Endothelial cell of umbilical vein (primary cell): ENCODE data around the gene CFAP97D1.

Experiments
- CTCF ChIP-seq, 2 donors: IDR thresholded peaks; 1 replicate in 1 of 2; 2 replicates in 1 of 2; pipeline ENCODE4 v1.5.1; 2011; ENCODE audit warnings: low read length in 2 of 2, mild to moderate bottlenecking in 2 of 2, moderate library complexity in 2 of 2, control low read depth in 1 of 2, inconsistent platforms in 1 of 2, low read depth in 1 of 2; ENCODE audit not compliant: insufficient read depth in 1 of 2; ENCODE audit errors: extremely low read depth in 1 of 2
- EZH2 ChIP-seq: IDR thresholded peaks from 2 replicates; pipeline ENCODE4 v1.6.1; 2012; ENCODE audit warnings: borderline replicate concordance, low read depth, mild to moderate bottlenecking, moderate library complexity, low read length, inconsistent platforms; ENCODE audit not compliant: severe bottlenecking
- GATA2 ChIP-seq: IDR thresholded peaks from 2 replicates; pipeline ENCODE4 v1.7.0; 2011; ENCODE audit warnings: low read depth, mild to moderate bottlenecking, moderate library complexity, mixed read lengths, low read length; ENCODE audit not compliant: insufficient read length, insufficient read depth
- MAX ChIP-seq: IDR thresholded peaks from 2 replicates; pipeline ENCODE4 v1.6.1; 2011; ENCODE audit not compliant: insufficient read depth, insufficient read length
- MYC ChIP-seq: IDR thresholded peaks from one replicate; pipeline ENCODE4 v1.6.1; 2011; ENCODE audit warnings: mild to moderate bottlenecking, low read depth, low read length
- POLR2A ChIP-seq: IDR thresholded peaks from 2 replicates; pipeline ENCODE4 v1.6.1; 2012; ENCODE audit warnings: low read depth, mild to moderate bottlenecking, control low read depth, low read length
- POLR2AphosphoS5 ChIP-seq: IDR thresholded peaks from 2 replicates; pipeline ENCODE4 v1.6.1; 2012; ENCODE audit warnings: low read depth, mild to moderate bottlenecking, control low read depth, low read length, moderate library complexity; ENCODE audit not compliant: insufficient read depth

- no peak for TF ChIP-seq CTCF (IDR thresholded peaks at IDR 0.05; ENCODE audit: extremely low read depth in 1 of 2, insufficient read depth in 1 of 2, low read depth in 1 of 2, low read length in 2 of 2)
- TF ChIP-seq EZH2 = no peak
- no peak for TF ChIP-seq POLR2A
- no peak for TF ChIP-seq MAX
- TF ChIP-seq POLR2AphosphoS5 = no peak
- TF ChIP-seq MYC = no peak
- no peak for TF ChIP-seq GATA2
Observed at GRCh38 chr17:43814714-43815113, 34.5 kb downstream of the CFAP97D1 start.
